HG03025 (cell line): ENCODE data around the gene OGG1.

Experiments
- ATAC-seq: cut with Tn5 transposase; IDR thresholded peaks from one replicate; pipeline ENCODE4 v1.9.1; 2021; ENCODE audit warnings: mild to moderate bottlenecking, moderate library complexity; ENCODE audit not compliant: unreplicated experiment, low FRiP score

Gene OGG1

GRCh38 chr3:9781978-9782603 is 32.3 kb downstream of the OGG1 start:
- no peak for ATAC-seq

DNA sequence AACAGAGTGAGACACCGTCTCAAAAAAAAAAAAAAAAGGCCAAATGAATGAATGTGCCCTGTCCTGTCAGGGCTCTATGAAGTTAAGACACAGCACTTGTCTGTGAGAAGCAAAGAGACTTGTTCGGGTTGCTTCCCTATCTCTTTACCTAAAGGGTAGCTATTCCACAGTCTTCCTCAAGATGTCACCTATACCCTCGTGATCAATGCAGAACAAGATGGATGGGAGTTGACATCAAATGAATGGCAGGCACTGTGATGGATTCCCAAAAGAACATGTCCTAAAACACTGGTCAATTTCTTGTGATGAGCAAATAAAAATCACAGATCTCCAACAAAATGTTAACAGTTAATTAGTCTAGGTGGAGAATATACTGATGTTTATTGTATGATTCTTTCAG is 33.0 kb downstream of the OGG1 start:
- no peak for ATAC-seq

GRCh38 chr3:9783954-9784353 is 34.2 kb downstream of the OGG1 start:
- ATAC-seq, result no peak

DNA sequence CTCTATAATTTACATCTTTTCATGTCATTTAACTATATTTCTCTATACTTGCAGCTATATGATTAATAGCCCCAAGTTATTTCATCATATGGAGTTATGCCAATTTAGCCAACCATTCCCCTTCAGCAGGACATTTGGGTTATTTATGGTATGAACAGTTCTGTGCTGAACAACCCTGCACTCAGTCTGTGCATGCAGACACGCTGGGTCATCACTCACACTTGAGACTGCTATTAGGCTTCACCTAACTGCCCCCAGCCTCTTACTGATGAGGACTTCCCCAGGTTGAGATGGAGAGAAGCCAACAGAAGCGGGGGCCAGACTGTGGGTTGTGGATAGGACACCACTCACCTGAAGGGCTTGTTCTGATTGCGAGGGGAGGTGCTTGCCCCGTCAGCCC is 35.2 kb downstream of the OGG1 start:
- no peak for ATAC-seq

- ATAC-seq, result no peak
These were observed 35.9 kb downstream of the OGG1 start for GRCh38 chr3:9785602-9786001.

GRCh38 chr3:9786209-9786739 is 36.5 kb downstream of the OGG1 start:
- ATAC-seq, result no peak

- ATAC-seq, result no peak
These were observed 37.3 kb downstream of the OGG1 start for GRCh38 chr3:9786825-9787669.

DNA sequence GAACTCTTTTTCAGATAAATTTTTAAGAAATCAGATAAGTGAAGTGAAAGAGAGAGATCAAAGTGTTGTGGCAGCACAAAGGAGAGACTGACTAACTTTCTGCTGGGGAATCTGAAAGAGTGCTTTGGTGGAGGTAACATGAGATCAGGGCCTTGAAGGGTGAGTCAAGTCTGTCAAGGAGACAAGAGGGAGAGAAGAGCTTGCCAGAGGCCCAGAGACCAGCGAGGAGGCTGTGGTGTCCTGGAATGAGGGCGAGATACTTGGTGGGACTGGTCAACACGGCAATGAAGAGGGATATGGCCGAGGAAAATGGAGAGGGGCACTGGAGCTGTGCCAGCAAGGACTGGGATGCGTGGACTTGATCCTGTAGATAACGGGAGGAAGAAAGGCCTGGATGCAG is 38.0 kb downstream of the OGG1 start:
- no peak for ATAC-seq

DNA sequence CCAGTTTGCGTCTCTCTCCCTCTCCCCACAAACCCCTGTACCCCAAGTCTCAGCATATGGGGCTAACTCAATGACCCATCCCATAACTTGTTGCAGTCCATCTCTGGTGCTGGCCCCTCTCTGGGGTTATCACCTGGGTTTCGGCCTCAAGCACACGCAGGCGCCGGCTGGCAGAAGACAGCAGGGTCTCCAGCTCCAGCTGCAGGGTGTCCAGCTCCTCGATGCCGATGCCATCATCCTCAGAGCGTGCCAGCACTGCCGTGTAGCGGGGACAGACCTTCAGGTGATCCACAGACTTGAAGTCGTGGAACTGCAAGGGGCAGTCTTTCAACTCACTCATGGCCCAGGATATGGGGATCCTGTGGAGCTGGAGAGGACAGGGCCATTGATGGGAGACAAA is 41.4 kb downstream of the OGG1 start:
- no peak for ATAC-seq

DNA sequence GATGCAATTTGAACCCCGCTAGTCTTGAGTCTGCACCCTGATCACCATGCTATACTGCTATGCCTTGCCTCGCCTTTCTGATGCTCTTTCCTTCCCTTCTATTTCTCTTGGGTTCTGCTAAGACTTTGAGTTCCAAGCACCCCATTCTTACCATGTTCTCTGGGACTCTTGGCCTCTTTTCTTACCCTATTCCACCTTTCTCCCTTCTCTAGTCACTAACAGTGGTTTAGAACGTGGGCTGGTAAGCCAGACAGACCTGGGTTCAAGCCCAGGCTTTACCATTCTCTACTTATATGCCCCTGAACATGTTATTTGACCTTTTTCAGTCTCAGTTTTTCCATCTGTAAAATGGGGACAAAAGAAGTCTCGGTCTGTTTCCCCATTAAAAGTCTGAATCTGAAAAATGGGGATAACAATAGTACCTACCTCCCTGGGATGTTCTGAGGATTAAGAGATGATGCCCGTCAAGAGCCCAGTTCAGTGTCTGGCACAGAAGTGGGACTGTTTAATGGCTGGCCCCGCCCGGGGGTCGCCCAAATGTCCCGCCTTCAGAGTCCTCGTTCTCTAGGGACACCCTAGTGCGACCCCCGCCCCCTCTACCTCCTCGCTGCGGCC is 42.1 kb downstream of the OGG1 start:
- no peak for ATAC-seq

DNA sequence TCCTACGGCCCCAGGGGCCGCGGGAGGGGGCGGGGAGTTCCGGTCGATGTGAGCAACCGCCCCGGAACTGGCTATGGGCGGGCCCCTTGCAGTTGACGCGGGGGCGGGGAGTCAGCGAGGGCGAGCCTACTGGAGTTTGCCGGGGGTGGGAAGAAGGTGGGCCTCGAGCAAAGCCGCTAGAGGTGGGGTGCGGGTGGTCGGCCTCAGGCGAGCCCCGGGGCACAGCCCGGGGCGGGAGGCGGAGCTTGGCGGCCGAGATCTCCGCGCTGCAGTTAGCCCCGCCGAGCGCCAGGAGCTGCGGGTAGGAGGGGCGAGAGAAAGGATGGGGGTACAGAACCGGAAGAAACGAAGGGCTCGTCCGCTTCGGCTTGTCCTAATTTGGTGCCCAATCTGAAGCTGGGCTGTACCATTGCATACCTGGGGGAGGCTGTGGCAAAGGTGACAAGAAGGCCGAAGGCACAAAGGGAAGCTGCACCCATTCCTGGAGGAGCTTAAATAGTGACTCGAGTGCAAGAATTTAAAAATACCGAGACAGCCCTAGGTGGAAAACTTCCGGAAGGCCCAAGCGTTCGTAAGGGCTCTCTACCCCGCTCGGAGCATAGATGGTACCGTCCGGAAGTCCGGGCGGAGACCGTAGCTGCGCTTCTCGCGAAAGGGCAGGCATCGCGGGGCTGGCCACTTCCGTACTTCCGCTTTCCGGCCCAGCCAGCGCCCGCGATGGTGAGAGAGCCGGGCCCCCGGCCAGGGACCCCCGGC is 42.8 kb downstream of the OGG1 start, which contains the start of the genes ARPC4 and TADA3:
TSS of gene ARPC4 (plus strand) at position 678 of the 756 bp plus-strand sequence. CDS start at position 718, 40 bp downstream.
TSS of gene TADA3 (minus strand) at position 69 of the 756 bp plus-strand sequence. CDS start 1,007 bp downstream, outside the sequence.
- peak; percentile 79 for ATAC-seq

GRCh38 chr3:9793161-9793781 is 43.5 kb downstream of the OGG1 start:
- no peak for ATAC-seq

- no peak for ATAC-seq
These were observed 44.6 kb downstream of the OGG1 start for GRCh38 chr3:9794400-9794799.

- no peak for ATAC-seq
These were observed 45.5 kb downstream of the OGG1 start for GRCh38 chr3:9795207-9795606.

- no peak for ATAC-seq
These were observed 47.6 kb downstream of the OGG1 start for GRCh38 chr3:9797196-9797945.

DNA sequence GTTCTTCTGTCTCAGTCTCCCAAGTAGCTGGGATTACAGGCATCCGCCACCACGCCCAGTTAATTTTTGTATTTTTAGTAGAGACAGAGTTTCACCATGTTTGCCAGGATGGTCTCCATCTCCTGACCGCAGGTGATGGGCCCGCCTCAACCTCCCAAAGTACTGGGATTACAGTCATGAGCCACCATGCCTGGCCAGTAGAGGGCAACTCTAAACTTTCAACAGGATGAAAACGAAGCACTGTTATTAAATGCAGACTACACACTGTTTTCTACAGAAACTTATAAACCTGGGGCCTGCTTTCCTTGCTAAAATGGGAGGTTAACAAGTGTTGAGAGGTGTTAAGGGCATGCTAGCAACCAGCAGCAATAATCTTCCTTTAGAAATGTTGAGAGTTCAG is 50.8 kb downstream of the OGG1 start:
- ATAC-seq, result no peak

GRCh38 chr3:9803494-9803893 is 53.7 kb downstream of the OGG1 start:
- ATAC-seq, result no peak

GRCh38 chr3:9804996-9805395 is 55.2 kb downstream of the OGG1 start:
- no peak for ATAC-seq

DNA sequence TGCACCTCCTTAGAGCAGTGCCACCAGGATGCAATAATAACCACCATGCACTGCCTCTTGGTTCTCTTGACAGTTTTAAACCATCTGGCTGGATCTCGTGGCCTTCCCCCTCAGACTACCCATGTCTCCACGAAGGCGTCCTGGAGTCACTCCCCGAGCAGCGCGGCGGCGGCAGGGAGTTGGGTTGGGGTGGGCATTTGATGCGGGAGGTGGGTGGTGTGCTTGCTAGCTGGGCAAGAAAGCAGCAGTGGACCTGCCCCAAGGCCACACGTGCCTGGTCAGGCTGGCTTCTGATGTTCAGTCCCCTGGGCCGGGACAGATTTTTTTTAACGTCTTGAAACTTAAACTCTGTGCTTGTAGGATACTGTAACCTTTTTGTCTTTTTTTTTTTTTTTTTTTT is 56.4 kb downstream of the OGG1 start:
- ATAC-seq, result no peak
